Measurements from ENCODE around the gene COQ8B.

GRCh38 chr19:40689339-40690049 lies 27.2 kb downstream of the COQ8B start:
- TF ChIP-seq CTCF (IDR thresholded peaks at IDR 0.05), result no peak
- no peak for TF ChIP-seq POLR2A (IDR thresholded peaks at IDR 0.05)

All from thyroid gland (tissue), 4 donors.